ENCODE measurements around the gene ACCSL.

Gene ACCSL

GRCh38 chr11:44079376-44079775 lies 31.6 kb downstream of the ACCSL start:
- TF ChIP-seq SIN3A (IDR thresholded peaks at IDR 0.05; ENCODE audit: borderline replicate concordance, insufficient read depth, low read length): no peak

- TF ChIP-seq, protein P1, sequence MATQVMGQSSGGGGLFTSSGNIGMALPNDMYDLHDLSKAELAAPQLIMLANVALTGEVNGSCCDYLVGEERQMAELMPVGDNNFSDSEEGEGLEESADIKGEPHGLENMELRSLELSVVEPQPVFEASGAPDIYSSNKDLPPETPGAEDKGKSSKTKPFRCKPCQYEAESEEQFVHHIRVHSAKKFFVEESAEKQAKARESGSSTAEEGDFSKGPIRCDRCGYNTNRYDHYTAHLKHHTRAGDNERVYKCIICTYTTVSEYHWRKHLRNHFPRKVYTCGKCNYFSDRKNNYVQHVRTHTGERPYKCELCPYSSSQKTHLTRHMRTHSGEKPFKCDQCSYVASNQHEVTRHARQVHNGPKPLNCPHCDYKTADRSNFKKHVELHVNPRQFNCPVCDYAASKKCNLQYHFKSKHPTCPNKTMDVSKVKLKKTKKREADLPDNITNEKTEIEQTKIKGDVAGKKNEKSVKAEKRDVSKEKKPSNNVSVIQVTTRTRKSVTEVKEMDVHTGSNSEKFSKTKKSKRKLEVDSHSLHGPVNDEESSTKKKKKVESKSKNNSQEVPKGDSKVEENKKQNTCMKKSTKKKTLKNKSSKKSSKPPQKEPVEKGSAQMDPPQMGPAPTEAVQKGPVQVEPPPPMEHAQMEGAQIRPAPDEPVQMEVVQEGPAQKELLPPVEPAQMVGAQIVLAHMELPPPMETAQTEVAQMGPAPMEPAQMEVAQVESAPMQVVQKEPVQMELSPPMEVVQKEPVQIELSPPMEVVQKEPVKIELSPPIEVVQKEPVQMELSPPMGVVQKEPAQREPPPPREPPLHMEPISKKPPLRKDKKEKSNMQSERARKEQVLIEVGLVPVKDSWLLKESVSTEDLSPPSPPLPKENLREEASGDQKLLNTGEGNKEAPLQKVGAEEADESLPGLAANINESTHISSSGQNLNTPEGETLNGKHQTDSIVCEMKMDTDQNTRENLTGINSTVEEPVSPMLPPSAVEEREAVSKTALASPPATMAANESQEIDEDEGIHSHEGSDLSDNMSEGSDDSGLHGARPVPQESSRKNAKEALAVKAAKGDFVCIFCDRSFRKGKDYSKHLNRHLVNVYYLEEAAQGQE (IDR thresholded peaks at IDR 0.05; ENCODE audit: insufficient read depth in 1 of 2, low read depth in 2 of 2, low read length in 2 of 2): no peak
- TF ChIP-seq SIN3A (IDR thresholded peaks at IDR 0.05; ENCODE audit: borderline replicate concordance, insufficient read depth, low read length): no peak
- TF ChIP-seq FOXP2 (optimal IDR thresholded peaks at IDR 0.05; ENCODE audit: borderline replicate concordance, extremely low read depth, extremely low read length, insufficient read depth): no peak
- TF ChIP-seq TAF1 (IDR thresholded peaks at IDR 0.05; ENCODE audit: borderline replicate concordance, insufficient read depth, low read length): no peak
- no peak for TF ChIP-seq POLR2AphosphoS5 (IDR thresholded peaks at IDR 0.05; ENCODE audit: low read depth, low read length)
These were observed 33.2 kb downstream of the ACCSL start for GRCh38 chr11:44080951-44081350.

DNA sequence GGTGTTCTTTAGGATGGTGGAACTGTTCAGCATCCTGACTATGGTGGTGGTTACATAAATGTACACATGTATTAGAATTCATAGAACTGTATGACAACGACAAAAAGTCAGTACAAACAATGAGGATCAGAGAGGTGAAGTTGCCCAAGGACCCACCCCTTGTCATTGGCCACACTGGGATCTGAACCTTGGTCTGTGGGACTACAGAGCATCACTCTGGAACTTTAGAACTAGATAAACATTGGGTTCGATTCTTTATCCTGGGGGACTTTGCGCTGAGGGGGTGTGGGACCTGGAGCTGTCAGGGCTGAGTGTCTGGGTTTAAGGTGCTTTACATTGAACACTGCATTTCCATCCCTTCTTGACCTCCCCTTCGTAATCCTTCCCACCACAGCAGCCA lies 34.9 kb downstream of the ACCSL start:
- TF ChIP-seq TAF1 (IDR thresholded peaks at IDR 0.05; ENCODE audit: borderline replicate concordance, insufficient read depth, low read length): no peak
- TF ChIP-seq, protein P1 (IDR thresholded peaks at IDR 0.05; ENCODE audit: insufficient read depth in 1 of 2, low read depth in 2 of 2, low read length in 2 of 2): no peak
- TF ChIP-seq SIN3A (IDR thresholded peaks at IDR 0.05; ENCODE audit: borderline replicate concordance, insufficient read depth, low read length): no peak
- no peak for TF ChIP-seq POLR2AphosphoS5 (IDR thresholded peaks at IDR 0.05; ENCODE audit: low read depth, low read length)
- TF ChIP-seq FOXP2 (optimal IDR thresholded peaks at IDR 0.05; ENCODE audit: borderline replicate concordance, extremely low read depth, extremely low read length, insufficient read depth): no peak

GRCh38 chr11:44083433-44083832 lies 35.7 kb downstream of the ACCSL start:
- TF ChIP-seq TAF1 (IDR thresholded peaks at IDR 0.05; ENCODE audit: borderline replicate concordance, insufficient read depth, low read length) (no peak), FOXP2 (optimal IDR thresholded peaks at IDR 0.05; ENCODE audit: borderline replicate concordance, extremely low read depth, extremely low read length, insufficient read depth) (no peak), SIN3A (IDR thresholded peaks at IDR 0.05; ENCODE audit: borderline replicate concordance, insufficient read depth, low read length) (no peak), POLR2AphosphoS5 (IDR thresholded peaks at IDR 0.05; ENCODE audit: low read depth, low read length) (no peak)
- TF ChIP-seq, protein P1 (IDR thresholded peaks at IDR 0.05; ENCODE audit: insufficient read depth in 1 of 2, low read depth in 2 of 2, low read length in 2 of 2): no peak

DNA sequence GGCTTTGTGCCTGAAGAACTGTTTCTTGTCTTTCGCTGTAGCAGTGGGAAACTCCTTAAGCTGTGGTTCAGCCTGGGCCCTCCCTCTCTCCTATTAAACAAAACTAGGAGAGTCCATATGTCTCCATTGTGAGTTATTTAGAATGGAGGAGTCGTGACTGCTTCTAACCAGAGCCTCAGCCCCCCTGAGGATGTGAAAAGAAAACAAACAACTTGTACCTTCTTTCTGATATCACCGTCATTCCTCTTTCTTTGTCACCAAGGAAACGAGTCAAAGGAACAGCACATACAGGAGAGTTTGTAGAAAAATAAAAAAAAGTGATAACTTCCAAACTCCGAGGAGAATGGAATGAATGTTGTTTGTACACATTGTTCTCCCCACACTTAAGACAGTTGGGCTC lies 36.1 kb downstream of the ACCSL start:
- TF ChIP-seq FOXP2 (optimal IDR thresholded peaks at IDR 0.05; ENCODE audit: borderline replicate concordance, extremely low read depth, extremely low read length, insufficient read depth): no peak
- TF ChIP-seq, protein P1 (IDR thresholded peaks at IDR 0.05; ENCODE audit: insufficient read depth in 1 of 2, low read depth in 2 of 2, low read length in 2 of 2): no peak
- TF ChIP-seq SIN3A (IDR thresholded peaks at IDR 0.05; ENCODE audit: borderline replicate concordance, insufficient read depth, low read length): no peak
- TF ChIP-seq POLR2AphosphoS5 (IDR thresholded peaks at IDR 0.05; ENCODE audit: low read depth, low read length): no peak
- TF ChIP-seq TAF1 (IDR thresholded peaks at IDR 0.05; ENCODE audit: borderline replicate concordance, insufficient read depth, low read length): no peak

Data from PFSK-1 (cell line).